ENCODE data around the gene TMEM121B.

Gene TMEM121B

DNA sequence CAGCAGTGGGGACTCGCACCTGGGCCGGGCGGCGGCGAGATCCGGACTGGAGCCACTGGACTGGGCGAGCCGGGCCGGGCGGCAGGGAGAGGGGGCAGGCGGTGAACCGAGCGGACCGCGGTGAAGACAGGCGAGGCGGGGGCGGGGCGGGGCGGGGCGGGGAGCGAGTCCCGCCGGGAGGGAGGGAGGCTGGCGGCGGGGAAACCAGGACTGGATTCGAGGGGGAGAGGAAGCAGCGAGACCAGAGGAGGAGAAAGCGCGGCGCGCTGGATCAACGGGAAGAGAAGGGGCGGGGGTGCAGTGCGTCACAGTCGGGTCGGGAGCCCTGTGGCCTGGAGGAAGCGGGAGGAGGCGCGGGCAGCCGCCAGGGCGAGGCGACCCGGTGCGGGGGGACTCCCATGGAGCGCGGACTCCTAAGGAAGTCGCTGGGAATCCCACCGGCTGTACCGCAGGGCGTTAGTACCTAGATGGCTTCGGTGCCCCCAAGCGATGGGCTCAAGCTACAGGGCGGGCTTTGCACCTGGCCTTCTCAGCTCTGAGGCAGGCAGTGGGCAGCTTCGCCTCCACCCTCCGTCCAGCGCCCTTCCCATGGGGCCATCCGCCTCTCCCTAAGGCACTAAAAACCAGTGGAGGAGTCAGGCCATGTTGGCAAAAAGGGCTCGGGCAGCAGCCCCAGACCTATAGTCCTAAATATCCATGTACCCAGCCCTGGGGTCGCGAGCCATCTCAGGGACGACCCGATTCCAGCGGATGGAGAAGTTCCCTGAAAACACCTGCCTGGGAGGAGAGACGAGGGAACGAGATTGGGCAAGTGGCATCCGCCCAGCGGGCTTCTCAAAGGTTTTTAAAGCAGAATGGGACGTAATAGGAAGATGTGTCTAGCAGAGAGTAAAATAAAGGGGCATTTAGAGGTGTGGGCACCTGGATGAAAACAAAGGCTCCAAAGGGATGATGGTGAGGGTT is at the start of gene TMEM121B:
Gene TMEM121B (minus strand): TSS at position 128 of the 963 bp plus-strand sequence. CDS start 233 bp downstream, outside the sequence.
- TF ChIP-seq CTCF (IDR thresholded peaks at IDR 0.05; ENCODE audit: control extremely low read depth, extremely low read depth, low read depth, missing control alignments), result no peak
- ChIA-PET CTCF (interaction anchor here (1.7 kb wide), 1 partner anchor 50 kb away, joined by 5 read pairs; no protein-coding TSS in a partner anchor), POLR2A (no interaction called here)
- DNase-seq (ENCODE audit: extremely low spot score), result no peak

GRCh38 chr22:17167486-17167885 is 46.3 kb upstream of the TMEM121B start:
- DNase-seq (ENCODE audit: extremely low spot score), result no peak
- ChIA-PET CTCF (interaction anchor here (2.5 kb wide), 1 partner anchor 334 kb away, joined by 23 read pairs; no protein-coding TSS in a partner anchor), POLR2A (no interaction called here)
- TF ChIP-seq CTCF (IDR thresholded peaks at IDR 0.05; ENCODE audit: control extremely low read depth, extremely low read depth, low read depth, missing control alignments), result no peak

DNA sequence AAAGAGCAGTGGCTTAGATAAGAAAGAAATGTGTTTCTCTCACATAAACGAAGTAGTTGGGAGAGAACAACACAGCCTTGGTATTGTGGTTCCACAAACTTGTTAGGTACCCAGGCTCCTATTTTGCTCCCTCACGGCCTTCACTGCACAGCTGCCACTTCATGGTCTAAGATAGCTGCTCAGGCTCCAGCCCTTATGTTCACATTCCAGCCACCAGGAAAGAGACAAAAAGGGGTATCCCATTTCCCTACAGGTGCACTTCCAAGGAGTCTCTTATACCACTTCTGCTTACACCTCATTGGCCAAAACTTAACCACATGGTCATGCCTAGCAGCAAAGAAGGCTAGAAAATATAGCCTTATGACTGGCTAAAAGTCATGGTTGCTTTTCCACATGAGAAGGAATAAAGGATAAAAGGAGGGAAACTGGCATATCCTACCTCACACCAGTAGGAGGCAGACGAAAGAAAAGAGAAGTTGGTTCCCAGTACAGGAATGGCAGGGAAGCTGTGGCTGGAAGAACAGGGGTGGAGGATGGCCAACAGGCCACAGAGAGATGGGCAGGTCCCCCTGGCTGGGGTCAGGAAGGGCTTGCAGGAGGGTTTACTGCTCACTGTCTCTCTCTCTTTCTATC is 43.3 kb upstream of the TMEM121B start:
- TF ChIP-seq CTCF (IDR thresholded peaks at IDR 0.05; ENCODE audit: control extremely low read depth, extremely low read depth, low read depth, missing control alignments), result no peak
- POLR2A ChIA-PET, result no interaction called here
- CTCF ChIA-PET, result interaction anchor here (0.8 to 4.3 kb wide), 3 partner anchors 7 to 337 kb away, joined by 3 to 15 read pairs (median 3); no protein-coding TSS in a partner anchor
- no peak for DNase-seq (ENCODE audit: extremely low spot score)

GRCh38 chr22:17162731-17163130 is 41.6 kb upstream of the TMEM121B start:
- ChIA-PET CTCF (interaction anchor here (4.3 to 11.4 kb wide), 2 partner anchors 11 to 339 kb away, joined by 15 to 137 read pairs; no protein-coding TSS in a partner anchor), POLR2A (no interaction called here)
- no peak for DNase-seq (ENCODE audit: extremely low spot score)
- no peak for TF ChIP-seq CTCF (IDR thresholded peaks at IDR 0.05; ENCODE audit: control extremely low read depth, extremely low read depth, low read depth, missing control alignments)

GRCh38 chr22:17161991-17162390 is 40.8 kb upstream of the TMEM121B start:
- TF ChIP-seq CTCF (IDR thresholded peaks at IDR 0.05; ENCODE audit: control extremely low read depth, extremely low read depth, low read depth, missing control alignments), result no peak
- POLR2A ChIA-PET, result no interaction called here
- DNase-seq (ENCODE audit: extremely low spot score), result no peak
- CTCF ChIA-PET, result interaction anchor here (4.3 to 11.4 kb wide), 2 partner anchors 11 to 340 kb away, joined by 15 to 137 read pairs; no protein-coding TSS in a partner anchor

- ChIA-PET POLR2A (no interaction called here), CTCF (interaction anchor here (1.8 to 11.4 kb wide), 2 partner anchors 14 to 342 kb away, joined by 6 to 137 read pairs; no protein-coding TSS in a partner anchor)
- no peak for TF ChIP-seq CTCF (IDR thresholded peaks at IDR 0.05; ENCODE audit: control extremely low read depth, extremely low read depth, low read depth, missing control alignments)
- DNase-seq (ENCODE audit: extremely low spot score), result peak; percentile 48
Measured at GRCh38 chr22:17159504-17159951, 38.4 kb upstream of the TMEM121B start.
